ENCODE data around the gene SASH1.

The SASH1 gene

DNA sequence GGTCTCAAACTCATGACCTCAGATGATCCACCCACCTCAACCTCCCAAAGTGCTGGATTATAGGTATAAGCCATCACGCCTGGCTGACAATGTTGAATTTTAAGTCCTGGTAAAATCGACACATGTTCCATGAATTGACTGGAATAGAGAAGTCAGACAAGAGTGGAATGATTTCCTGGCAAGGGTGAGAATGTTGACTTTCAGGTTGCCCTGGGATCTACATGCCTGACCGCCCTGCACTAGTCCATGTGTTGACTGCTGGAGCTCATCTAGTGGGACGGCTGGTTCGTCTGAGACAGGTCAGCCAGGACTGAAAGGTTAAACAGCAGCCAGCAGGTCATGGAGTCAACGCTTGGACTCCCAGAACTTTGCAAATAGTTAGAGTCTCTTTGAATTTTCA, 88.8 kb downstream of the SASH1 start:
- Histone ChIP-seq H3K27ac (ENCODE audit: extremely low read depth, low read depth, low read length) (no peak overlapping the region), H3K9me3 (ENCODE audit: control insufficient read depth, insufficient read depth, low read depth, low read length) (no peaks in the 10 kb centered on the region), H3K4me1 (ENCODE audit: control insufficient read depth, insufficient read depth, low read length) (no peaks in the 10 kb centered on the region), H3K36me3 (ENCODE audit: control insufficient read depth in 2 of 2, insufficient read depth in 1 of 2, low read length in 2 of 2) (no peaks in the 10 kb centered on the region), H3K4me3 (ENCODE audit: low read depth, low read length) (no peak overlapping the region)
- ChIA-PET POLR2A (no interaction called here), CTCF (interaction anchor here (1.2 kb wide), 1 partner anchor 11 kb away, joined by 3 read pairs; no protein-coding TSS in a partner anchor)
- TF ChIP-seq ZNF112 (tag by site-specific recombination; IDR thresholded peaks at IDR 0.05) (no peak), ZNF121 (tag by site-specific recombination; IDR thresholded peaks at IDR 0.05) (no peak), ZNF530 (tag by site-specific recombination; IDR thresholded peaks at IDR 0.05; ENCODE audit: low read depth) (no peak), ZNF548 (tag by site-specific recombination; IDR thresholded peaks at IDR 0.05) (no peak), ZBTB48 (tag by site-specific recombination; IDR thresholded peaks at IDR 0.05) (no peak), ZNF521 (tag by site-specific recombination; IDR thresholded peaks at IDR 0.05) (no peak), KLF10 (tag by site-specific recombination; IDR thresholded peaks at IDR 0.05) (no peak), ZNF658 (tag by site-specific recombination; IDR thresholded peaks at IDR 0.05) (no peak), ZNF280C (tag by site-specific recombination; IDR thresholded peaks at IDR 0.05) (no peak), ZNF350 (tag by site-specific recombination; IDR thresholded peaks at IDR 0.05) (no peak), ZNF76 (tag by site-specific recombination; IDR thresholded peaks at IDR 0.05; ENCODE audit: borderline replicate concordance, low read depth) (no peak), ZNF48 (tag by site-specific recombination; IDR thresholded peaks at IDR 0.05) (no peak), ZSCAN16 (tag by site-specific recombination; IDR thresholded peaks at IDR 0.05) (no peak), AEBP2 (tag by site-specific recombination; IDR thresholded peaks at IDR 0.05; ENCODE audit: borderline replicate concordance) (no peak), ZSCAN30 (tag by site-specific recombination; IDR thresholded peaks at IDR 0.05) (no peak), PRDM1 (tag by site-specific recombination; IDR thresholded peaks at IDR 0.05) (no peak), ZNF791 (tag by site-specific recombination; IDR thresholded peaks at IDR 0.05) (no peak), ZNF2 (tag by site-specific recombination; IDR thresholded peaks at IDR 0.05) (no peak), ZNF239 (tag by site-specific recombination; IDR thresholded peaks at IDR 0.05) (no peak)

GRCh38 chr6:148431840-148432239, 89.2 kb downstream of the SASH1 start:
- ChIA-PET CTCF (no interaction called here), POLR2A (no interaction called here)
- H3K36me3 ChIP-seq (ENCODE audit: control insufficient read depth in 2 of 2, insufficient read depth in 1 of 2, low read length in 2 of 2) = no peaks in the 10 kb centered on the region
- no peaks in the 10 kb centered on the region for H3K4me1 ChIP-seq (ENCODE audit: control insufficient read depth, insufficient read depth, low read length)
- no peak overlapping the region for H3K27ac ChIP-seq (ENCODE audit: extremely low read depth, low read depth, low read length)
- H3K9me3 ChIP-seq (ENCODE audit: control insufficient read depth, insufficient read depth, low read depth, low read length) = no peaks in the 10 kb centered on the region
- H3K4me3 ChIP-seq (ENCODE audit: low read depth, low read length) = no peak overlapping the region
- TF ChIP-seq ZNF707 (tag by site-specific recombination; IDR thresholded peaks at IDR 0.05) = no peak
- TF ChIP-seq ZNF660 (tag by site-specific recombination; IDR thresholded peaks at IDR 0.05) = no peak
- no peak for TF ChIP-seq ZNF785 (tag by site-specific recombination; IDR thresholded peaks at IDR 0.05)
- TF ChIP-seq ZNF132 (tag by site-specific recombination; IDR thresholded peaks at IDR 0.05; ENCODE audit: borderline replicate concordance) = no peak
- TF ChIP-seq ZNF768 (tag by site-specific recombination; IDR thresholded peaks at IDR 0.05) = no peak
- TF ChIP-seq TSHZ1 (tag by site-specific recombination; IDR thresholded peaks at IDR 0.05; ENCODE audit: borderline replicate concordance) = no peak
- TF ChIP-seq ZNF239 (tag by site-specific recombination; IDR thresholded peaks at IDR 0.05) = no peak
- no peak for TF ChIP-seq ZNF133 (tag by site-specific recombination; IDR thresholded peaks at IDR 0.05)
- no peak for TF ChIP-seq HIC1 (tag by site-specific recombination; IDR thresholded peaks at IDR 0.05)
- no peak for TF ChIP-seq SP3 (tag by site-specific recombination; IDR thresholded peaks at IDR 0.05)

Data from HEK293 (cell line).